Endothelial cell of umbilical vein (primary cell): ENCODE results near the gene ZMYM4. TPM values are rescaled to one million over a fixed set of nuclear protein-coding genes. Genes with fewer than 3 reads are reported as not detected.

Experiments
- BruUV-seq: library from RNA; stranded (reverse); fragments of 400-500 nt; replicated peaks from 2 replicates; lab custom pipeline; 2021; lab: Mats Ljungman, UMichigan
- CTCF ChIA-PET: fragments of 300-600, 350-600 bp; sonication (Branson Sonifier 250); formaldehyde crosslinking; loops from one replicate; lab custom pipeline; 2021; ENCODE audit warnings: antibody characterized with exemption, inconsistent platforms; lab: Charles Lee
- POLR2A ChIA-PET: fragments of 300-600, 350-600 bp; sonication (Branson Sonifier 250); formaldehyde crosslinking; loops from one replicate; lab custom pipeline; 2021; ENCODE audit warnings: antibody characterized with exemption, inconsistent platforms; lab: Charles Lee
- DNase-seq: peaks from one replicate; pipeline ENCODE4 v3.0.0-alpha.2; 2011; ENCODE audit warnings: low read depth, low spot score
- FAIRE-seq: peaks from 2 replicates; lab custom pipeline; 2011; peaks lifted over from hg19 to GRCh38; lab: Jason Lieb, UNC
- H2AFZ ChIP-seq: 2 replicates; pipeline ENCODE4 v1.6.0; 2012; ENCODE audit warnings: low read depth, low read length, control low read depth, inconsistent platforms
- H3K27ac ChIP-seq: 2 replicates; pipeline ENCODE4 v1.5.1; 2011; ENCODE audit warnings: low read depth, mild to moderate bottlenecking, control low read depth, low read length, moderate library complexity; ENCODE audit not compliant: insufficient read depth
- H3K27me3 ChIP-seq, 2 experiments: 2 replicates each; pipeline versions ENCODE4 v1.6.0 to v1.6.1; 2011; ENCODE audit warnings: low read length in 2 of 2, mixed read lengths in 1 of 2; ENCODE audit not compliant: control insufficient read depth in 2 of 2, insufficient read depth in 2 of 2
- H3K36me3 ChIP-seq, 2 experiments: 2 replicates in 1 of 2; 3 replicates in 1 of 2; pipeline ENCODE4 v1.5.1; 2011; ENCODE audit warnings: low read length in 2 of 2, mild to moderate bottlenecking in 1 of 2, moderate library complexity in 1 of 2; ENCODE audit not compliant: control insufficient read depth in 2 of 2, insufficient read depth in 2 of 2; ENCODE audit errors: extremely low read depth in 1 of 2
- H3K4me1 ChIP-seq: 3 replicates; pipeline ENCODE4 v1.5.1; 2011; ENCODE audit warnings: mild to moderate bottlenecking, low read length; ENCODE audit not compliant: control insufficient read depth, insufficient read depth; ENCODE audit errors: extremely low read depth
- H3K4me2 ChIP-seq: 2 replicates; pipeline ENCODE4 v1.6.1; 2011; ENCODE audit warnings: low read length, control low read depth, mixed read lengths; ENCODE audit not compliant: insufficient read depth
- H3K4me3 ChIP-seq, 3 experiments: fragments of 200-600 bp in 1 of 3; sonication (generic), shearing (Covaris generic) in 1 of 3; replicated peaks in 1 of 3; 2 replicates each; pipeline ENCODE4 v1.5.1; 2011 to 2016; ENCODE audit warnings: control low read depth in 3 of 3, low read length in 3 of 3, mild to moderate bottlenecking in 2 of 3, inconsistent platforms in 1 of 3, low read depth in 1 of 3, moderate library complexity in 1 of 3; ENCODE audit not compliant: insufficient read depth in 1 of 3
- H3K79me2 ChIP-seq: 2 replicates; pipeline ENCODE4 v1.6.0; 2012; ENCODE audit warnings: low read length, inconsistent platforms; ENCODE audit not compliant: control insufficient read depth, insufficient read depth
- H3K9ac ChIP-seq: replicated peaks from 2 replicates; pipeline ENCODE3; 2011; ENCODE audit warnings: low read length, control low read depth; ENCODE audit not compliant: insufficient read depth; ENCODE audit errors: extremely low read depth
- H3K9me1 ChIP-seq: replicated peaks from 3 replicates; pipeline ENCODE4 v1.6.0; 2011; ENCODE audit warnings: mild to moderate bottlenecking, low read length; ENCODE audit not compliant: control insufficient read depth, insufficient read depth; ENCODE audit errors: extremely low read depth
- H3K9me3 ChIP-seq: replicated peaks from 2 replicates; pipeline ENCODE4 v1.5.1; 2012; ENCODE audit warnings: low read length, inconsistent platforms; ENCODE audit not compliant: control insufficient read depth, insufficient read depth
- H4K20me1 ChIP-seq: replicated peaks from 2 replicates; pipeline ENCODE3; 2011; ENCODE audit warnings: mild to moderate bottlenecking, low read length; ENCODE audit not compliant: control insufficient read depth, insufficient read depth; ENCODE audit errors: extremely low read depth
- EZH2 ChIP-seq: IDR thresholded peaks from 2 replicates; pipeline ENCODE4 v1.6.1; 2012; ENCODE audit warnings: borderline replicate concordance, low read depth, mild to moderate bottlenecking, moderate library complexity, low read length, inconsistent platforms; ENCODE audit not compliant: severe bottlenecking
- FOS ChIP-seq: IDR thresholded peaks from 2 replicates; pipeline ENCODE4 v1.6.1; 2011; ENCODE audit warnings: mild to moderate bottlenecking, low read length, moderate library complexity, borderline replicate concordance; ENCODE audit not compliant: insufficient read depth
- GATA2 ChIP-seq: IDR thresholded peaks from 2 replicates; pipeline ENCODE4 v1.7.0; 2011; ENCODE audit warnings: low read depth, mild to moderate bottlenecking, moderate library complexity, mixed read lengths, low read length; ENCODE audit not compliant: insufficient read length, insufficient read depth
- JUN ChIP-seq: IDR thresholded peaks from 2 replicates; pipeline ENCODE4 v1.6.1; 2011; ENCODE audit warnings: borderline replicate concordance, low read depth; ENCODE audit not compliant: insufficient read length, insufficient read depth
- MYC ChIP-seq: IDR thresholded peaks from one replicate; pipeline ENCODE4 v1.6.1; 2011; ENCODE audit warnings: mild to moderate bottlenecking, low read depth, low read length
- POLR2A ChIP-seq: IDR thresholded peaks from 2 replicates; pipeline ENCODE4 v1.6.1; 2012; ENCODE audit warnings: low read depth, mild to moderate bottlenecking, control low read depth, low read length
- POLR2AphosphoS5 ChIP-seq: IDR thresholded peaks from 2 replicates; pipeline ENCODE4 v1.6.1; 2012; ENCODE audit warnings: low read depth, mild to moderate bottlenecking, control low read depth, low read length, moderate library complexity; ENCODE audit not compliant: insufficient read depth
- dilution Hi-C: fragments of 300-500 bp; cut with MboI; formaldehyde crosslinking; loops from one replicate; pipeline ENCODE4 v1.15.0; 2019; ENCODE audit warnings: low sequenced_read_pairs; ENCODE audit not compliant: extremely low pct_ligation_motif_present
- intact Hi-C: fragments of 100-400 bp; cut with micrococcal nuclease; formaldehyde crosslinking; loops from one replicate; pipeline ENCODE4 v1.10.0; 2022
- polyA plus RNA-seq, 4 experiments: library from polyadenylated mRNA; depleted of rRNA in 3 of 4; stranded (reverse) in 3 of 4; unstranded in 1 of 4; fragments of >200 nt; gene quantifications; 2 replicates each; pipeline versions ENCODE4 v1.2.1 to v1.2.3, GENCODE V29; 2011 to 2012; ENCODE audit warnings: missing spikeins in 1 of 4
- total RNA-seq: library from RNA; stranded (reverse); gene quantifications from 2 replicates; pipeline ENCODE4 v1.2.3, GENCODE V29; 2021
- TF ChIP-seq, protein P1 (sequence below): IDR thresholded peaks from 2 replicates; pipeline ENCODE4 v1.6.1; 2011; ENCODE audit not compliant: insufficient read depth, insufficient read length
- TF ChIP-seq, protein P2 (sequence below), 2 donors: IDR thresholded peaks; 1 replicate in 1 of 2; 2 replicates in 1 of 2; pipeline ENCODE4 v1.5.1; 2011; ENCODE audit warnings: low read length in 2 of 2, mild to moderate bottlenecking in 2 of 2, moderate library complexity in 2 of 2, control low read depth in 1 of 2, inconsistent platforms in 1 of 2, low read depth in 1 of 2; ENCODE audit not compliant: insufficient read depth in 1 of 2; ENCODE audit errors: extremely low read depth in 1 of 2

ZMYM4 gene
- total and polyA plus RNA-seq, 2 donors (not counting 3 experiments of a cell fraction or from before 2014, with no cell fraction given), result 15.3 to 65.0 TPM

DNA sequence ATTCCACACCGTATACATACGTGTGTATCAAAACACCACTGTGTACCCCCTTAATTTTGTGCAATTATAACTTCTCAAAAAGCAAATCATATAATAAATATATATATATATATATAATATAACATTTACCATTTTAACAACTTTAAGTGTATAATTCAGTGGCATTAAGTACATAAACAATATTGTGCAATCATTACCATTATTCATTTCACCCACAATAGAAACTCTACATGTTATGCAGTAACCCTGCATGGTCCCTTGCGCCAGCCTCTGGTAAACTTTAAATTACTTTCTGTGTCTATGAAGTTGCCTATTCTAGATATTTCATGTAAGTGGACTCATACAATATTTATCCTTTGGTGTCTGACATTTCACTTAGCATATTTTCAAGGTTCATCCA is 13.1 kb downstream of the ZMYM4 start:
- TF ChIP-seq, protein P1, sequence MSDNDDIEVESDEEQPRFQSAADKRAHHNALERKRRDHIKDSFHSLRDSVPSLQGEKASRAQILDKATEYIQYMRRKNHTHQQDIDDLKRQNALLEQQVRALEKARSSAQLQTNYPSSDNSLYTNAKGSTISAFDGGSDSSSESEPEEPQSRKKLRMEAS, result no peak
- TF ChIP-seq GATA2 (no peak), EZH2 (no peak), FOS (no peak), JUN (no peak), MYC (no peak), POLR2A (no peak), POLR2AphosphoS5 (no peak)
- TF ChIP-seq, protein P2, sequence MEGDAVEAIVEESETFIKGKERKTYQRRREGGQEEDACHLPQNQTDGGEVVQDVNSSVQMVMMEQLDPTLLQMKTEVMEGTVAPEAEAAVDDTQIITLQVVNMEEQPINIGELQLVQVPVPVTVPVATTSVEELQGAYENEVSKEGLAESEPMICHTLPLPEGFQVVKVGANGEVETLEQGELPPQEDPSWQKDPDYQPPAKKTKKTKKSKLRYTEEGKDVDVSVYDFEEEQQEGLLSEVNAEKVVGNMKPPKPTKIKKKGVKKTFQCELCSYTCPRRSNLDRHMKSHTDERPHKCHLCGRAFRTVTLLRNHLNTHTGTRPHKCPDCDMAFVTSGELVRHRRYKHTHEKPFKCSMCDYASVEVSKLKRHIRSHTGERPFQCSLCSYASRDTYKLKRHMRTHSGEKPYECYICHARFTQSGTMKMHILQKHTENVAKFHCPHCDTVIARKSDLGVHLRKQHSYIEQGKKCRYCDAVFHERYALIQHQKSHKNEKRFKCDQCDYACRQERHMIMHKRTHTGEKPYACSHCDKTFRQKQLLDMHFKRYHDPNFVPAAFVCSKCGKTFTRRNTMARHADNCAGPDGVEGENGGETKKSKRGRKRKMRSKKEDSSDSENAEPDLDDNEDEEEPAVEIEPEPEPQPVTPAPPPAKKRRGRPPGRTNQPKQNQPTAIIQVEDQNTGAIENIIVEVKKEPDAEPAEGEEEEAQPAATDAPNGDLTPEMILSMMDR (IDR thresholded peaks at IDR 0.05; ENCODE audit: extremely low read depth in 1 of 2, insufficient read depth in 1 of 2, low read depth in 1 of 2, low read length in 2 of 2), result no peak
- H3K9me3 ChIP-seq, result no peaks in the 10 kb centered on the region
- POLR2A ChIA-PET, result no interaction called here

More for the DNA sequence above, 13.1 kb downstream of the ZMYM4 start:
- Histone ChIP-seq H3K27ac (no peak overlapping the region), H4K20me1 (no peaks in the 10 kb centered on the region), H3K9me1 (no peaks in the 10 kb centered on the region), H2AFZ (no peak overlapping the region), H3K27me3 (no peaks in the 10 kb centered on the region), H3K4me1 (no peaks in the 10 kb centered on the region), H3K9ac (no peak overlapping the region), H3K79me2 (peaks cover 74% of the 10 kb centered on the region), H3K4me3 (no peak overlapping the region), H3K4me2 (no peak overlapping the region), H3K36me3 (peaks cover 0 to 2% of the 10 kb centered on the region in 2 experiments)
- no TSS peak for BruUV-seq
- CTCF ChIA-PET, result no interaction called here
- dilution Hi-C loops (no loop called here), intact Hi-C loops (loop anchor here (10.0 kb wide), 1 partner anchor 273 kb away; the partner anchor contains the start of genes KIAA0319L and NCDN)
- FAIRE-seq (no peak), DNase-seq (no peak)
